ENCODE results near the gene MS4A8.

GRCh38 chr11:60718524-60719316 lies 19.3 kb downstream of the MS4A8 start:
- no peak for TF ChIP-seq CTCF (IDR thresholded peaks at IDR 0.05 in 8 of 11, conservative IDR thresholded peaks at IDR 0.05 in 3 of 11)
- no peak for TF ChIP-seq POLR2A (IDR thresholded peaks at IDR 0.05)
- no peak for TF ChIP-seq POLR2AphosphoS5 (IDR thresholded peaks at IDR 0.05)

Data from spleen (tissue), 7 donors.